HG02970 (cell line): Measurements from ENCODE around the gene BSG.

Experiments
- ATAC-seq: cut with Tn5 transposase; IDR thresholded peaks from one replicate; pipeline ENCODE4 v1.9.1; 2021; ENCODE audit warnings: mild to moderate bottlenecking, moderate library complexity, moderate number of reproducible peaks; ENCODE audit not compliant: unreplicated experiment, low FRiP score

Gene BSG

GRCh38 chr19:539429-540030 lies 32.9 kb upstream of the BSG start:
- ATAC-seq = no peak

GRCh38 chr19:540867-541637 lies 31.3 kb upstream of the BSG start:
- no peak for ATAC-seq

GRCh38 chr19:541699-542098 lies 30.7 kb upstream of the BSG start:
- ATAC-seq = no peak

DNA sequence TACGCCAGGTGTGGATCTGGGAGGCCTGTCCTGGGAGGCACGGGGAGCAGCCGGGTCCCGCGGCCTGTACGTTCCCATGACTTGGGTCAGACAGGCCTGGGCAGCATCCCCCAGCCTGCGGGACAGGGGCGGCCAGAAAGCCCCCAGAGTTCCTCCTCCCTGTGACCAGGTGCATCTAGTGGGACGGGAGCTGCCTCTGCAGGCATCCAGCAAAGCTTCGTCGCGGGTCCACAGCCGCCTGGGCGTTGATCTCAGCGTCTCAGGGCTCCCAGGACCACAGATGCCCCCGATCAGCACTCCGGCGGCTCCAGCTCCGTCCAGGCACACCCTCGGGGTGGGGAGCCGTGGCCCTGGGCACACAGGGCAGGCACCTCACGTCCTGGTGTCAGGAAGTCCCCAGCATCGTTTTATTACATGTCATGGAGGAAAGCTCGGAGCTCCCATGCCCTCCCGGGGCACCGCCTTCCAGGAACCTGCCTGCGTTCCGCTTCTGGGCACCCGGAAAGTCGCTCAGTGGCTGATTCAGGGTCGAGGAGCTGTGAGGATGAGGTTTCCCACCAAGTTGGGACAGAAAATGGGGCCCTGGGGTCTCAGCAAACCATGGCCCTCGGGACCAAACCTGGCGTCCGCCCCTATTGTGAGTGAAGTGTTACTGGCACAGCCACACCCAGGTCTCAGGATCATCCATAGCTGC lies 30.1 kb upstream of the BSG start:
- no peak for ATAC-seq

DNA sequence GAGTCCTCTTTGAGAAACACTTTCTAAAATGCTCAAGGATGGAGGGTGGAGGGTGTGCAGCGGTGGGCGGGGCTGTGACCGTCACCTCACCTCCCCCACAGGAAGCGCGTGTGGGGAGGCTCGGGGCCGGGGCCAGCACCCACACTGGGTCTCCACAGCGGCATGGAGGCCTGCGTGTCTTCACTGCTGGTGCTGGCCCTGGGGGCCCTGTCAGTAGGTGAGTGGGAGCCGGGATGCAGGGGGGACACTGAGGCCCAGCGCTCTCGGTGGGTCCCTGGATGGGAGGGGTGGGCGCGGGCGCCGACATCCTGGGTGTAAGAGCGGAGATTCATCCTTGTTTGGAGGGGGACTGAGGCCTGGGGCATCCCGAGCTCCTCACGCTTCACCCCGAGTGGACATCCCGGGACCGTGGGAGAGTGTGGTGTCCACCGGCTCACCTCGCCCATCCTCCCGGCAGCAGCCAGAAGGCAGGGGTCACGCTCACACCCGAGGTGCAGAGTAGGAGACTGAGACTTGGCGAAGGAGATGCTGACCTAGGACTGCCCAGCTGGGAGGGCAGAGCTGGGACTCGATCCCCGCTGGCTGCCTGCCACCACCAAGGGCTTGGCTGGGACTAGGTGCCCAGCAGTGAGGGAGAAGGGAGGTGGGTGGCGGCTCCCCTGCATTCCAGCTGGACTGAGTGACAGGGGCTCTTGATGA lies 28.3 kb upstream of the BSG start, which contains the start of gene GZMM:
GZMM (plus strand) TSS at position 144 of the 699 bp plus-strand sequence; CDS start at position 163, 19 bp downstream.
- ATAC-seq = no peak

GRCh38 chr19:547117-547516 lies 25.3 kb upstream of the BSG start:
- no peak for ATAC-seq

- no peak for ATAC-seq
Measured at GRCh38 chr19:547836-548720, 24.3 kb upstream of the BSG start.

GRCh38 chr19:548886-549830 lies 23.2 kb upstream of the BSG start:
- no peak for ATAC-seq

DNA sequence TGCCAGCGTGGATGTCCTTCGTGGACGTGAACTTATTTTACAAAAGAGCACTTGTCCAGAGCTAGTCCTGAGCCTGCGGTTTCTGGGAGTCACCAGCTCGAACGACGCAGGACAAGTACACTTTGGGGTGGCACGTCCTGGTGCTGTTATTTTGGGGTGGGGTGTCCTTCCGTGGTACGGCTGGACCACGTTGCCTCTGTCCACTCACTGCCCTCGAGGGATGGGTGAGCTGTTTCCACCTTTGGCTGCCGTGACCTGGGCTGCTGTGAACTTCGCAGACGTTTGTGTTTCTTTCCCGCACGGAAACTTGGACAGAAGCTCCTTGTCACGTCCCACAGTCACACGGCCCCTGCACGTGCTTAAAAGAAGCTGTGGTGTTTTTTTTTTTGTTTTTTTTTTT lies 17.6 kb upstream of the BSG start:
- no peak for ATAC-seq

- no peak for ATAC-seq
Measured at GRCh38 chr19:555474-555808, 17.0 kb upstream of the BSG start.

DNA sequence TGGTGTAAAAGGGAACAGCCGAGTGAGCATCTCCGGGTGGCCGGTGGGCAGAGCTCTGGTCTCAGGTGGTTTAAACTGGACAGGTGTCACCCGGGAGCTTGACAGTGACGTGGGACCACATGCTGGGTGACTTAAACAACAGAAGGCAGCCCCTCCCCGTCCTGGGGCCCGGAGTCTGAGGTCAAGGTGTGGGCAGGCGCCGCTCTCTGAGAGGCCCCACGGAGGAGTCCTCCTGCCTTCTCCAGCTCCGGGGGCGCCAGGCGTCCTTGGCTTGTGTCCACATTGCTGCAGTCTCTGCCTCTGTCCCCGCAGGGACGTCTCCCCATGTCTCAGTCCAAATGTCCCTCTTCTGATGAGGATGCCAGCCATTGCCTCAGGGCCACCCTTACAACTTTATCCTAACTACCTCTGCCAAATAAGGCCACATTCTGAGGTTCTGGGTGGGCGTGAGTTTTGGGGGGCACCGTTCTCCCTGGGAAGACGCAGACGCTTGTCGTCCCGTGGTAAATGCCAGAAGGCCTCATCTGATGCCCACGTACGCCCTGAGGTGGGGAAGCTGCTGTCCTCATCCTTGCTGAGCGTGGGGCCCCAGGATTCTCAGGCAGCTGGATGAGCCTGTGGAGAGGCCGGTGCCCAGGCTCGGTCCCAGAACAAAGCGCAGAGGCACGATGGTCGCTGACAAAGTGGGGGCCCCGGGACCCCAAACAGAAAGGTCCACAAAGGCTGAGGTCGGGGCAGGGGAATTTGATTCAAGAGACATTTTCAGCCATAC lies 15.6 kb upstream of the BSG start:
- no peak for ATAC-seq

DNA sequence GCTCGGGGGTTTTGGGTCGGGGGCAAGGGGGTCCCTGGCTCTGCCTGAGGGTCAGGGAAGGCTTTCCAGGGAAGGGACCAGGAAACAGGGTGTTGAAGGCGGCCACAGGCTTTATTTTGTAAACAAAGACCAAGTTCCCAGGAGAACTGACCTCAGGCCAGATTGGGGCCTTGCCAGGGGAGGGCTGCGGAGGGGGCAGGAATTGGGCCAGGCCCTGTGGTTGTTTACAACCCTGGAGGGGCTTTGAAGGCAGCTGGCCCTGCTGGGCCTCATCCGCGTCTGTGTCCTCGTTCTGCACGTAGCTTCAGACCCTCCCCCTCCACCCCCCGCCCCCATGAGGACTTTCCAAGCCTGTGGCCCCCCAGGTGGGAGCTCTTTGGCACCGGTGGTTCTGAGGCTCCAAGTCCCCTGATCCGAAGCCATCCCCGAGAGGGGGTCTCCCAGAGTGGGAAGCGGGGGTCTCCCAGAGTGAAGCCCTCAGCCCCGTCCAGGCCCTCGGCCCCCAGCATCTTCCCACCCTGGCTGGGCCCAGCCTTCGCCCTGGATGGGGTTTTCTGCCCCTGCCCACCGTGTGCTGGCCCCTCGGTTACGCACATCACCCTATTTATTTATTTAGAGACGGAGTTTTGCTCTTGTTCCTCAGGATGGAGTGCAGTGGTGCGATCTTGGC lies 13.5 kb upstream of the BSG start:
- no peak for ATAC-seq

GRCh38 chr19:560121-560520 lies 12.3 kb upstream of the BSG start:
- no peak for ATAC-seq

DNA sequence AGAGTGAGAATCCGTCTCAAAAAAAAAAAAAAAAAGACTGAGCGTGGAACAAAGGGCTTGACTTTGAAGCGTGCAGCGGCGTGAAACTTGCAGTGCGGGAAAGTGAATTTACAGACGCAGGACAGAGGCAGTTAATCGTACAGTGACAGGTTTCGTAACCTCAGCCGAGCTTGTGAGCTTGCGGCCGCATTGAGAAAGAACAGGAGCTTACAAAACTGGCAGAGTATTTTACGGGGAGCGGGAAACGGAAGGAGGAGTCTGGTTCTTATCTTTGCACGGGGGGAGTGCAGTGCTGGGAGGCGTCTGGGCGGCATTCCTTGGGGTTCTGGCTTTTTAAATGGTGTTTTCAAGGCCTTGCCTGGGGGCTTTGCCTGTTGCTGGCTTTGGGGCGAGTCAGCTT lies 6.0 kb upstream of the BSG start:
- ATAC-seq = no peak

- no peak for ATAC-seq
Measured at GRCh38 chr19:566844-567243, 5.6 kb upstream of the BSG start.

DNA sequence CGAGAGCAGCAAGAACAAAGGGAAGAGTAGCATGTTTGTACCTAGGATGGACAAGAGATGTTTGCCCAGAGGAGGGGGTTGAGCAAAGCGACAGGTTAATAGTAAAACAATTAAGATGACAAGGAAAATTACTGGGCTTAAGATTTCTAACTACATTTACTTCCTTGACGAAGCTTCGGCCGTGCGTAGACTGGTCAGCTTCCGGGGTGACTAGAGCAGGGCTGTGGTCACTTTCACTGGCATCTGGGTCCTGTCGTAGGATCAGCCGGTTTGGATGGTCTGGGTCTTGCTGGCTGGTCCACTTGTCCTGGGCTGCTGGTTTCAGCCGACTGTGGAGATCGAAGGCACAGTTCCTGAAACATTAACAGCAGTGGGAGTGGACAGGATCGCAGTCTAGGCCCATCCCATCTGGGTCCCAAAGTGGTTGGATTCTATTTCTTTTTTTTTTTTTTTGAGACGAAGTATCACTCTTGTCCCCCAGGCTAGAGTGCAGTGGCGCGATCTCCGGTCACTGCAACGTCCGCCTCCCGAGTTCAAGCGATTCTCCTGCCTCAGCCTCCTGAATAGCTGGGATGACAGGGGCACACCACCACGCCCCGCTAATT lies 5.0 kb upstream of the BSG start:
- no peak for ATAC-seq

DNA sequence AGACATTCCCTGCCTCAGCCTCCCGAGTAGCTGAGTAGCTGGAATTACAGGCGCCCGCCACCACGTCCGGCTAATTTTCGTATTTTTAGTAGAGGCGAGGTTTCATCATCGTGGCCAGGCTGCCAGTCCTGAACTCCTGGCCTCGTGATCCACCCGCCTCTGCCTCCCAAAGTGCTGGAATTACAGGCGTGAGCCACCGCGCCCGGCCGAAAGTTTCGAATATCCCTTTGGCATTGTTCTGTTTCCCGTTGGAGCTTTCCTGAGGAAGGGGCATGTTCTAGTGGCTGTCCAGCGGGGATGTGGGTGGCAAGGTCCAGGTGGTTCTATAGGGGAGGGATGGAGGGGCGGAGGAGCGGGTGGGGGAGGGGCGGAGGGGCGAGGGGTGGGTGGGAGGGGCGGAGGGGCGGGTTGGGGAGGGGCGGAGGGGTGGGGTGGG lies 2.1 kb upstream of the BSG start:
- ATAC-seq = no peak
